ENCODE data around the gene LRP5.

DNA sequence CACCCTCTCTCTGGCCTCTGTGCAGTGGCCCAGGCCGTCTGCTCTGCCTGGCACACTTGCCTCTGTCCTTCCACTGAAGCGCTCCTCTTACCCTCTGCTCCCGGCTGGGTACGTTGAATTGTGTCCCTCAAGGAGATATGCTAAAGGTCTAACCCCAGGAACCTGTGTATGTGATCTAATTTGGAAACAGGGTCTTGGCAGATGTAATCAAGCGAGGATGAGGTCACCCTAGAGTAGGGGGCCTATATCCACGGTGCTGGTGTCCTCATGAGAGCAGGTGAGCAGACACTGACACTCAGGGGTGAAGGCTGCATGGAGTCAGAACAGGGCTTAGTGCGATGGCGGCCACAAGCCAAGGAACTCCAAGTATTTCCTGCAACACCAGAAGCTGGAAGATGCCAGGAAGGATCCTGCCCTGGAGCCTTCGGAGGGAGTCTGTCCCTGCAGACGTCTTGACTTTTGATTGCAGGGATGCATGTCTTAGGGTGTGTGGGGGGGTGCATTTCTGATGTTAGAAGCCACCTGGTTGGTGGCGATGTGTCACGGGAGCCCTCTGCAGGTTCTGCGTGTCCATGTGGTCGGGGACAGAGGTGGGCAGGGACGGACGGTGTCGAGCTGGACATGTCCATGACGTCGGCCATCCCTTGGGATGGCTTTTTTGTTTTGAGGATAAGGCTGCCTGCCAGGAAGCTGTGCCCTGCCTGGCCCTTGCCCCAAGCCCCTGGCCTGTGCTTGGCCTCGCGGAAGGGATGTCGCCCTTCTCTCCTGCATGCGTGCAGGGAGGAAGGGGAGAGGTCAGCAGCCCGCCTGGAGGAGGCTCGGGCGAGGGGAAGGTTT is 68.6 kb downstream of the LRP5 start:
- TF ChIP-seq POLR2A (IDR thresholded peaks at IDR 0.05), result no peak
- no peak for TF ChIP-seq EP300 (IDR thresholded peaks at IDR 0.05)
- TF ChIP-seq, protein P1, sequence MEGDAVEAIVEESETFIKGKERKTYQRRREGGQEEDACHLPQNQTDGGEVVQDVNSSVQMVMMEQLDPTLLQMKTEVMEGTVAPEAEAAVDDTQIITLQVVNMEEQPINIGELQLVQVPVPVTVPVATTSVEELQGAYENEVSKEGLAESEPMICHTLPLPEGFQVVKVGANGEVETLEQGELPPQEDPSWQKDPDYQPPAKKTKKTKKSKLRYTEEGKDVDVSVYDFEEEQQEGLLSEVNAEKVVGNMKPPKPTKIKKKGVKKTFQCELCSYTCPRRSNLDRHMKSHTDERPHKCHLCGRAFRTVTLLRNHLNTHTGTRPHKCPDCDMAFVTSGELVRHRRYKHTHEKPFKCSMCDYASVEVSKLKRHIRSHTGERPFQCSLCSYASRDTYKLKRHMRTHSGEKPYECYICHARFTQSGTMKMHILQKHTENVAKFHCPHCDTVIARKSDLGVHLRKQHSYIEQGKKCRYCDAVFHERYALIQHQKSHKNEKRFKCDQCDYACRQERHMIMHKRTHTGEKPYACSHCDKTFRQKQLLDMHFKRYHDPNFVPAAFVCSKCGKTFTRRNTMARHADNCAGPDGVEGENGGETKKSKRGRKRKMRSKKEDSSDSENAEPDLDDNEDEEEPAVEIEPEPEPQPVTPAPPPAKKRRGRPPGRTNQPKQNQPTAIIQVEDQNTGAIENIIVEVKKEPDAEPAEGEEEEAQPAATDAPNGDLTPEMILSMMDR (IDR thresholded peaks at IDR 0.05), result no peak

Measured in ovary (tissue), 3 donors.